ENCODE measurements around the gene OR6K3.

OR6K3 gene

DNA sequence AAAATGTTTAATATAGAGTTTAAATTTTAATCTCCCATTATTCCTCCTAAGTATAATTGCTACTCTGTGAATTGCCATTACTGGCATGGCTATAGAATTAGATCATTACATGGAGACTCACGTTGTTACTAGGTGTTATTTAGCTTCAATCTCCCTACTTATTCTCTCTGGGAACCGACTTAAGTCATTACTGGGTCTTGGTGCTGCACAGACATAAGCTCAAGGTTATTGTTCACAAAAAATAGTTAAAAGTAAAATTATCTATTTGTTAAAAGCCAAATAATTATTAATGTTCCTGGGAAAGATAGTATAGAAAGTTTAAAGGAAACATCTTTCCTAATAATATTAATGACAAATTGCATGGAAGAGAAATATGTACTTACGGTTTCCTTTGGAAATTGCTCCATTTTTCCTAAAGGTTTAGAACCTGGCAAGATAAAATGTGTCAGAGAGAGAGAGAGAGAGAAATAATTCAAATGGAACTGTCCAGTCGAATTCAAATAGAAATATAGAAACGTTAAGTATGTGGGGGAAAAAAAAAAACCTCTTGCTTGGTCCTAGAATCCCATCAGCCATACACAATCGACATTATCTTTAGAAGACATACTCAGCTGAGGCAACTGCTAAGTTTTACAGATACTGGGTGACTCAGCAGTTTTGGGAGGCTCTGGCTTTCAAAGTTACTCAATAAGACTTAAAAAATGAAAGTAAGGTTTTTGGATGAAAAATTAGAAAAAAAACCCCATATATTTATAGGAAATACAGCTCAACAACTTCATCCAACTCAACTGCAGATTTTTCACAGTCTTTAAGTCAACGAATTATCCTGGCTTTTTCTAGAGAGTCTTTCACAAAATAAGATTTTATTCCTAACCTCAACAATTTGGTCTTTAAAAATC lies 34.2 kb downstream of the OR6K3 start, which contains the start of gene SPTA1:
SPTA1 (minus strand) TSS at position 605 of the 899 bp plus-strand sequence; CDS start at position 407, 198 bp downstream.
- DNase-seq = no peak

DNA sequence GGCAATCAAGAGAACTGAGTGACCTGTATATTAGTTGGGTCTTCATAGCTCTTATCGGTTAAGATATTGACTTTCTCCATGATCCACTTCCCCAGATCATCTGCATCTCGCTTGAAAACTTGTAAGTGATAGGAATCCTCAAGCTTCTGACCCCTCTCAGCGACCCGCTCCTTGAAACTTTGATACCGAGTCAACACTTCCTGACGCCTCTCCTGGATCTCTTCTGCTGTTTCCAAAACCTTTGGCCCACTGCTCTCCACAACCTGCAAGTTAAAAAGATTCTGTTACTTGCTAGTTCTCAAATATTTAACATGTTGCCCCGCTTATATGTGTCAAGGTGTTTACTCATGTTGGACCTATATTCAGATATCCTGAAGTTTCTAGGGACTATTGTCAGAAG lies 35.4 kb downstream of the OR6K3 start:
- DNase-seq = no peak

DNA sequence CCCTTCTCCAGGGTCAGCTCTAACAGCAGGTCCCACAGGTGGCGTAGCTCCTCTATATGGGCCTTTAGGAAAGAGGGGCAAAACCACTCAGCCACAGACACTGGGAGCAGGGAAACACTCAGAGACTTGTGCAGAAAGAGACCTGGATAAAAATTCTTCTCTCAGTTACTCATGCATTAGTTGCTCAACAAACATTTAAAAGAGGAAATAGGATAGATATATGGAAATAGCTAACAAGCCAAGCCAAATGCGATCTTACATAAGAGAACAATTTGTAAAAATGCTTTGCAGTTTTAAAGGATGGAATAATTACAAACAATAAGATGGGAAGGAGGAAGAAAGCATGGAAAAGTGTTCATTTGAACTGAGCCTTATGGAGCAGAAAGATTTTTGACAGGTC lies 38.9 kb downstream of the OR6K3 start:
- DNase-seq = no peak

DNA sequence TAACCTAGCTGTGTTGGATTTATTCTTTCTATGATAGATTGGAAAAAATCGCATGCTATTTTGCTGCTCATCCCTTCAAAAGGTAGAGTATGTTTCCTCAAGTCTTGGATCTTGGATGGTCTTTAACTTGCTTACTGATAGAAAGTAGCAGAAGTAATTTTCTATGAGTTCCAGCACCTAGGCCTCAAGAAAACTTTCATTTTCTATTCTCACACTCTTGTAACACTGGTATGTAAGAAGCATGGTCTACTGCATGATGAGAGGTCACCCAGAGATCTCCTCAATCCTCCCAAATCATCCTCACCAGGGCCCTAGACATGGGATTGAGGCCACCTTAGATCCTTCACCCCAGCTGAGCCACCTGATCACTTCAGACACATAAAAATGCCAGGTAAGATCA lies 41.2 kb downstream of the OR6K3 start:
- DNase-seq = no peak

DNA sequence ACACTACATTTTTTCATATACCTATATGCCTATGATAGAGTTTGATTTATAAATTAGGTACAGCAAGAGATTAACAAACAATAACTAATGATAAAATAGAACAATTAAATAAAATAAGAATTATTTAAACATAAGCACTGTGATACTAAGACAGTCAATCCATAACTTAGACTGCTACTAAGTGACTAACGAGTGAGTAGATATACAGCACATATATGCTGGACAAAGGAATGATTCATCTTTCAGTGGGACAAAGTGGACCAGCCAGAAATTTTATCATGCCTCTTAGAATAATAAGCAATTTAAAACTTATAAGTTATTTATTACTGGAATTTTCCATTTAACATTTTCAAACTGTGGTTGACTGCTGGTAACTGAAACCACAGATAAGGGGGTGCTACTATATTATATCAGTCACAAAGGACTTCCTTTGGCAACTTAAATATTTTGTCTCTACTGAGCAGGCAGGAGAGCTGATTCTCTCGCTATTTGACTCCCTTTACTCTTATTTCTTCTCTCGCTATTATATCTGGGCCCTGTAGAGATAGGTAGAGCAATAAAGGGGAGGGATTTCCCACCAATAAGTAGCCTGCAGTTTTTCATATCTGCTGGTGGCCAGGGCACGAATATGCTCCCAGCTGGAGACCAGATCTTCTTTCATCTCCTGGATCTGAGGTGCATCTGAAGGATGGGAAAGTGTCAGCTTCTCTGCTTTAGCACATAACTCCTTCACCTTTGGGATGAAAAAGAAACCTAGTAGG lies 44.8 kb downstream of the OR6K3 start:
- no peak for DNase-seq

DNA sequence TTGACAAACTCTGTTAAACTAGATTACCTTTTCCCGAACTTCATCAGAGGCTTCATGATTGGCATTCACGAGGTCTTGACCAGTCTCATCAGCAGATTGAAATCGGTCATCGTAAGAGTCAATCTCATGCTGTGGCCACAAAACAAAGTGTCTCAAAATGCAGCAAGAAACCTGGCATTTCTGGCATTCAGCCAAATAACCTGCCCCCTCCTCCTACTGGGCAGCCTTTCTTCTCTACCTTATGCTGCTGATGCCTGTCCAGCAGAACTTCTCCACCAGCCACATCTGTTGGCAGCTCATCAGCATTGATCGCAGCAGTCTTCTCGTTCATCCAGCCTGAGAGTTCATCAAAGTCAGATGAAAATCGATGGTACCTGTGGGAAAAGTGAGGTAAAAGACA lies 46.2 kb downstream of the OR6K3 start:
- DNase-seq = no peak
